ENCODE results near the gene TSHZ2. TPM values are rescaled to one million over a fixed set of nuclear protein-coding genes. Genes with fewer than 3 reads are reported as not detected.

The TSHZ2 gene
- total RNA-seq, 1 donor from 2014 or later = 22.9 TPM

DNA sequence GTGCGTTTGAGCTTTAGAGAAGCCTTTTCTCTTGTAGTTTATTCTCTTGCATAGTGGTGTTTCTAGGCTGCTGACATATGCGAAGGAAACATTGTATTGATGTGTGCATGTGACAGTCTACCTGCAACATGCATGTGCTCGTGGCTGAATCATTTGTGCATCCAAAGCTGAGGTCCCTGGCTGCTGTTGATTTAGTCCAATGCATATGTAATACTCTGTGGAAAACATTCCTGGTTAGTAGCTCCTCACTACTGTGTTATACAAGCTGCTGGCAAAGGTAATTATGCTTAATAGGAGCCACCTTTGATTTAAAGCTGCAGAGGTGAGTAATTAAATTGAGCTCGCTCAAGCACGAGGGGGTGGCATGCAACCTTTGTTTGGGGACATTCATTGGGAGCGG lies 24.5 kb downstream of the TSHZ2 start:
- H3K4me3 Mint-ChIP-seq (ENCODE audit: low read depth) = no peak overlapping the region
- TF ChIP-seq CTCF (IDR thresholded peaks at IDR 0.05; ENCODE audit: unreplicated experiment) = no peak
- no peaks in the 10 kb centered on the region for H3K9me3 Mint-ChIP-seq (ENCODE audit: low read depth)
- no peak overlapping the region for H3K27ac Mint-ChIP-seq
- H3K27me3 Mint-ChIP-seq = no peaks in the 10 kb centered on the region
- no peak for DNase-seq (ENCODE audit: low spot score, unreplicated experiment)
- H3K36me3 Mint-ChIP-seq (ENCODE audit: insufficient read depth) = peaks cover 2% of the 10 kb centered on the region
- H3K4me1 Mint-ChIP-seq (ENCODE audit: low read depth) = peaks cover 26% of the 10 kb centered on the region

GRCh38 chr20:52998268-52998667 lies 26.1 kb downstream of the TSHZ2 start:
- Mint-ChIP-seq H3K4me3 (ENCODE audit: low read depth) (no peak overlapping the region), H3K9me3 (ENCODE audit: low read depth) (no peaks in the 10 kb centered on the region), H3K27me3 (no peaks in the 10 kb centered on the region), H3K36me3 (ENCODE audit: insufficient read depth) (peaks cover 2% of the 10 kb centered on the region), H3K4me1 (ENCODE audit: low read depth) (peaks cover 30% of the 10 kb centered on the region), H3K27ac (no peak overlapping the region)
- no peak for TF ChIP-seq CTCF (IDR thresholded peaks at IDR 0.05; ENCODE audit: unreplicated experiment)
- no peak for DNase-seq (ENCODE audit: low spot score, unreplicated experiment)

GRCh38 chr20:52999040-52999439 lies 26.9 kb downstream of the TSHZ2 start:
- Mint-ChIP-seq H3K36me3 (ENCODE audit: insufficient read depth) (peaks cover 2% of the 10 kb centered on the region), H3K9me3 (ENCODE audit: low read depth) (no peaks in the 10 kb centered on the region), H3K4me1 (ENCODE audit: low read depth) (peaks cover 31% of the 10 kb centered on the region), H3K27me3 (no peaks in the 10 kb centered on the region), H3K27ac (no peak overlapping the region), H3K4me3 (ENCODE audit: low read depth) (no peak overlapping the region)
- DNase-seq (ENCODE audit: low spot score, unreplicated experiment) = no peak
- no peak for TF ChIP-seq CTCF (IDR thresholded peaks at IDR 0.05; ENCODE audit: unreplicated experiment)

- Mint-ChIP-seq H3K27me3 (no peaks in the 10 kb centered on the region), H3K9me3 (ENCODE audit: low read depth) (no peaks in the 10 kb centered on the region), H3K4me3 (ENCODE audit: low read depth) (no peak overlapping the region), H3K4me1 (ENCODE audit: low read depth) (peaks cover 34% of the 10 kb centered on the region), H3K27ac (no peak overlapping the region), H3K36me3 (ENCODE audit: insufficient read depth) (peaks cover 2% of the 10 kb centered on the region)
- TF ChIP-seq CTCF (IDR thresholded peaks at IDR 0.05; ENCODE audit: unreplicated experiment) = no peak
- no peak for DNase-seq (ENCODE audit: low spot score, unreplicated experiment)
Measured at GRCh38 chr20:53001498-53002301, 29.5 kb downstream of the TSHZ2 start.

- H3K27ac Mint-ChIP-seq = no peak overlapping the region
Measured at GRCh38 chr20:53002786-53003185, 30.6 kb downstream of the TSHZ2 start.

More at GRCh38 chr20:53002786-53003185, 30.6 kb downstream of the TSHZ2 start:
- no peak for TF ChIP-seq CTCF (IDR thresholded peaks at IDR 0.05; ENCODE audit: unreplicated experiment)
- H3K9me3 Mint-ChIP-seq (ENCODE audit: low read depth) = no peaks in the 10 kb centered on the region
- no peak for DNase-seq (ENCODE audit: low spot score, unreplicated experiment)
- H3K27me3 Mint-ChIP-seq = no peaks in the 10 kb centered on the region
- H3K4me3 Mint-ChIP-seq (ENCODE audit: low read depth) = no peak overlapping the region
- peaks cover 2% of the 10 kb centered on the region for H3K36me3 Mint-ChIP-seq (ENCODE audit: insufficient read depth)
- peaks cover 34% of the 10 kb centered on the region for H3K4me1 Mint-ChIP-seq (ENCODE audit: low read depth)

Data from progenitor cell of endocrine pancreas (in vitro differentiated cells).